Skeletal muscle satellite cell (primary cell): ENCODE data around the gene POLR1D.
"Not testable (repeated sequence)": the region's sequence is repeated elsewhere in the genome, so short reads cannot be mapped to it uniquely, and the experiment has no call there.

ENCODE experiments used
- H3K27me3 ChIP-seq: 2 replicates; pipeline ENCODE4 v1.7.0; 2013; ENCODE audit warnings: low read length; ENCODE audit not compliant: control insufficient read depth, insufficient read depth
- H3K36me3 ChIP-seq: 2 replicates; pipeline ENCODE4 v1.7.0; 2013; ENCODE audit warnings: mild to moderate bottlenecking, control low read depth, low read length; ENCODE audit not compliant: insufficient read depth
- H3K4me1 ChIP-seq: 2 replicates; pipeline ENCODE4 v1.7.0; 2013; ENCODE audit warnings: low read length; ENCODE audit not compliant: control insufficient read depth, insufficient read depth
- H3K4me2 ChIP-seq: 2 replicates; pipeline ENCODE4 v1.7.0; 2013; ENCODE audit warnings: mild to moderate bottlenecking, low read length
- H3K4me3 ChIP-seq: 2 replicates; pipeline ENCODE4 v1.7.0; 2013; ENCODE audit warnings: low read length
- H3K9ac ChIP-seq: 2 replicates; pipeline ENCODE4 v1.7.0; 2013; ENCODE audit warnings: mild to moderate bottlenecking, low read depth, low read length, moderate library complexity
- H3K9me3 ChIP-seq: replicated peaks from 2 replicates; pipeline ENCODE4 v1.7.0; 2013; ENCODE audit warnings: mild to moderate bottlenecking, control low read depth, low read length

POLR1D gene

GRCh38 chr13:27619093-27619727, 2.5 kb upstream of the POLR1D start:
- Histone ChIP-seq H3K4me3 (peak overlapping the region; percentile 97), H3K9me3 (no peaks in the 10 kb centered on the region), H3K9ac (peak overlapping the region; percentile 74), H3K4me1 (peaks cover 22% of the 10 kb centered on the region), H3K36me3 (peaks cover 14% of the 10 kb centered on the region), H3K27me3 (no peaks in the 10 kb centered on the region), H3K4me2 (peak overlapping the region; percentile 89)

- Histone ChIP-seq H3K27me3 (no peaks in the 10 kb centered on the region), H3K4me2 (peak overlapping the region; percentile 89), H3K9me3 (no peaks in the 10 kb centered on the region), H3K9ac (peak overlapping the region; percentile 74), H3K36me3 (peaks cover 15% of the 10 kb centered on the region), H3K4me3 (peak overlapping the region; percentile 97), H3K4me1 (peaks cover 22% of the 10 kb centered on the region)
These were observed 1.8 kb upstream of the POLR1D start for GRCh38 chr13:27619728-27620376.

- no peaks in the 10 kb centered on the region for H3K27me3 ChIP-seq
- peaks cover 18% of the 10 kb centered on the region for H3K36me3 ChIP-seq
- H3K9ac ChIP-seq, result peak within 1 kb of the TSS; percentile 94
- H3K4me1 ChIP-seq, result peaks cover 22% of the 10 kb centered on the region
- peak within 1 kb of the TSS; percentile 98 for H3K4me2 ChIP-seq
- peak within 1 kb of the TSS; percentile 97 for H3K4me3 ChIP-seq
- H3K9me3 ChIP-seq, result no peaks in the 10 kb centered on the region
These were observed 1.1 kb upstream of the POLR1D start, which contains the start of gene LNX2 for GRCh38 chr13:27620377-27621115. Gene LNX2, minus strand, starts transcription at chr13:27620529. Its CDS starts 38,826 bp downstream, at chr13:27581703.

- Histone ChIP-seq H3K9ac (peak overlapping the region; percentile 94), H3K4me2 (peak overlapping the region; percentile 98), H3K27me3 (no peaks in the 10 kb centered on the region), H3K4me3 (peak overlapping the region; percentile 97), H3K9me3 (no peaks in the 10 kb centered on the region), H3K4me1 (peaks cover 22% of the 10 kb centered on the region), H3K36me3 (peaks cover 18% of the 10 kb centered on the region)
These were observed 651 bp upstream of the POLR1D start for GRCh38 chr13:27621116-27621365.

DNA sequence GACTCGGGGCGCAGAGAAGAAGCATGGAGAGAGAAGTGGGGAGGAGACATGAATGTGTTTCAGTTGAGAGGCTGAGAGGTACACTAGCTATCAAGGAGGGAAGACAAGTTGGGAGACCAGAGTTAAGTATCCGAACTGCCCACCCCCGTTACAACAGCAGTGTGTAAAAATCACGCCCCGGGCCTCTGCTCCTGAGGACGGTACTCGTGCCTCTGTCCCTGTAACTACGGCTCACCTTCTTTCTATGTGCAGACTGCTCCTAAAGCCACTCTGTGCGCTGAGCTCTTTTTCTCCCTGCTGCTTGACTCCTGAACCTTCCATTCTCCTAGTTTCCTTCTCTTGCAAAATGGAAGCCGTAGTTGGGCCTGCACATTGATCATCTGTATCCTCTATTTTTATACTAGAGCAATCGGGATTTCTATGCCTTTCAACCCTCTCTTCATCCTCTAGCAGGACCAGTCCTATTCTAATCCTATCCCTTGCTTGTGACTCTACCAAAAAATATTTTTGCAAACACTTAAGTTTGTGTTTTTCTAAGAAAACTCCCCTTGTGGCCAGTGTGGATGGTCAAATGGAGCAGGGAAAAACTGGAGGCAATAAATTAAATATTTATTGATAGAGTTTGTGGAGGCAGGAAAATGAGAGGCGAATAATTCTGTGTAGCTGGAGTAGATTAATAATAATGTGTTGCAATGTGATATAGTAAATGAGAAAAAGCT, 569 bp downstream of the POLR1D start:
- Histone ChIP-seq H3K4me1 (peaks cover 22% of the 10 kb centered on the region), H3K9ac (peak overlapping the region; percentile 94), H3K36me3 (peaks cover 18% of the 10 kb centered on the region), H3K27me3 (no peaks in the 10 kb centered on the region), H3K4me2 (peak overlapping the region; percentile 98), H3K9me3 (no peaks in the 10 kb centered on the region), H3K4me3 (peak overlapping the region; percentile 97)

- H3K9ac ChIP-seq, result peak overlapping the region; percentile 94
- peaks cover 22% of the 10 kb centered on the region for H3K4me1 ChIP-seq
These were observed 1.2 kb downstream of the POLR1D start for GRCh38 chr13:27622881-27623280.

GRCh38 chr13:27624071-27624470, 2.4 kb downstream of the POLR1D start:
- Histone ChIP-seq H3K9me3 (no peaks in the 10 kb centered on the region), H3K4me2 (no peak overlapping the region), H3K4me1 (peaks cover 16% of the 10 kb centered on the region), H3K9ac (no peak overlapping the region), H3K4me3 (no peak overlapping the region), H3K36me3 (peaks cover 20% of the 10 kb centered on the region), H3K27me3 (no peaks in the 10 kb centered on the region)

More at GRCh38 chr13:27622881-27623280, 1.2 kb downstream of the POLR1D start:
- peak overlapping the region; percentile 98 for H3K4me2 ChIP-seq
- no peaks in the 10 kb centered on the region for H3K9me3 ChIP-seq
- H3K27me3 ChIP-seq, result no peaks in the 10 kb centered on the region
- H3K4me3 ChIP-seq, result peak overlapping the region; percentile 97
- peaks cover 18% of the 10 kb centered on the region for H3K36me3 ChIP-seq

GRCh38 chr13:27625839-27626238, 4.1 kb downstream of the POLR1D start:
- peaks cover 12% of the 10 kb centered on the region for H3K4me1 ChIP-seq
- peaks cover 21% of the 10 kb centered on the region for H3K36me3 ChIP-seq
- H3K9ac ChIP-seq, result no peak overlapping the region
- H3K4me2 ChIP-seq, result no peak overlapping the region
- H3K4me3 ChIP-seq, result no peak overlapping the region
- H3K9me3 ChIP-seq, result no peaks in the 10 kb centered on the region
- H3K27me3 ChIP-seq, result no peaks in the 10 kb centered on the region

- Histone ChIP-seq H3K4me1 (peaks cover 8% of the 10 kb centered on the region), H3K27me3 (no peaks in the 10 kb centered on the region), H3K4me2 (no peak overlapping the region), H3K4me3 (no peak overlapping the region), H3K36me3 (peaks cover 25% of the 10 kb centered on the region), H3K9ac (no peak overlapping the region), H3K9me3 (no peaks in the 10 kb centered on the region)
These were observed 5.7 kb downstream of the POLR1D start for GRCh38 chr13:27627380-27627779.

GRCh38 chr13:27628081-27628480, 6.4 kb downstream of the POLR1D start:
- H3K36me3 ChIP-seq, result peaks cover 26% of the 10 kb centered on the region

GRCh38 chr13:27628766-27629165, 7.1 kb downstream of the POLR1D start:
- H3K9me3 ChIP-seq, H3K4me2 ChIP-seq, H3K4me3 ChIP-seq, H3K27me3 ChIP-seq, H3K9ac ChIP-seq, H3K4me1 ChIP-seq: not testable (repeated sequence)
- peaks cover 23% of the 10 kb centered on the region for H3K36me3 ChIP-seq

More at GRCh38 chr13:27628081-27628480, 6.4 kb downstream of the POLR1D start:
- H3K4me2 ChIP-seq, result no peak overlapping the region
- H3K27me3 ChIP-seq, result no peaks in the 10 kb centered on the region
- no peak overlapping the region for H3K9ac ChIP-seq
- no peak overlapping the region for H3K4me3 ChIP-seq
- no peaks in the 10 kb centered on the region for H3K9me3 ChIP-seq
- peaks cover 3% of the 10 kb centered on the region for H3K4me1 ChIP-seq
